ENCODE data around the gene NBPF1.
"Not testable (repeated sequence)": the region's sequence is repeated elsewhere in the genome, so short reads cannot be mapped to it uniquely, and the experiment has no call there.

GRCh38 chr1:16643476-16644192 is 30.3 kb upstream of the NBPF1 start:
- not testable (repeated sequence) for TF ChIP-seq CTCF, POLR2A (IDR thresholded peaks at IDR 0.05)
